C4-2B (cell line): Measurements from ENCODE around the gene UTP3.
"Not testable (repeated sequence)": the region's sequence is repeated elsewhere in the genome, so short reads cannot be mapped to it uniquely, and the experiment has no call there.

Source experiments
- H3K27ac ChIP-seq: fragments of 450-650 bp; 2 replicates; pipeline ENCODE4 v1.5.1; 2017
- CTCF ChIP-seq: fragments of 450-650 bp; conservative IDR thresholded peaks from 2 replicates; pipeline ENCODE4 v1.5.1; 2017; ENCODE audit warnings: mild to moderate bottlenecking
- ZFX ChIP-seq: fragments of 450-650 bp; IDR thresholded peaks from 2 replicates; pipeline ENCODE4 v1.6.1; 2017

The UTP3 gene

GRCh38 chr4:70687821-70688794 is at the start of gene UTP3:
Gene UTP3, plus strand, starts transcription at chr4:70688532. Its CDS starts 146 bp downstream, at chr4:70688678.
- TF ChIP-seq ZFX (peak; percentile 83), CTCF (peak; percentile 97)

GRCh38 chr4:70640192-70640591 is 48.1 kb upstream of the UTP3 start:
- TF ChIP-seq CTCF (no peak), ZFX (no peak)
- H3K27ac ChIP-seq: no peak overlapping the region

More at GRCh38 chr4:70687821-70688794, at the start of gene UTP3:
- H3K27ac ChIP-seq: peak within 1 kb of the TSS; percentile 85

- H3K27ac ChIP-seq: not testable (repeated sequence)
Observed at GRCh38 chr4:70650741-70651140, 37.6 kb upstream of the UTP3 start.

- TF ChIP-seq CTCF (peak; percentile 65), ZFX (no peak)
- no peak overlapping the region for H3K27ac ChIP-seq
Observed at GRCh38 chr4:70651864-70652506, 36.3 kb upstream of the UTP3 start.

- H3K27ac ChIP-seq: no peak overlapping the region
- TF ChIP-seq CTCF (no peak), ZFX (no peak)
Observed at GRCh38 chr4:70654605-70655011, 33.7 kb upstream of the UTP3 start.

GRCh38 chr4:70657326-70657725 is 31.0 kb upstream of the UTP3 start:
- H3K27ac ChIP-seq: no peak overlapping the region
- TF ChIP-seq ZFX (no peak), CTCF (no peak)

GRCh38 chr4:70658418-70658817 is 29.9 kb upstream of the UTP3 start:
- H3K27ac ChIP-seq: no peak overlapping the region
- TF ChIP-seq ZFX (no peak), CTCF (no peak)
